ENCODE results near the gene MANBA. TPM values are rescaled to one million over a fixed set of nuclear protein-coding genes. Genes with fewer than 3 reads are reported as not detected.

The MANBA gene
- polyA plus RNA-seq, 3 donors: 80.8 to 94.4 (median 88.7) TPM

- Mint-ChIP-seq H3K9me3 (peaks cover 0 to 3% (median 0%) of the 10 kb centered on the region in 7 donors), H3K4me3 (no peak overlapping the region), H3K27me3 (ENCODE audit: low read depth in 3 of 3) (peaks cover 0 to 3% (median 2%) of the 10 kb centered on the region in 3 donors), H3K4me1 (no peaks in the 10 kb centered on the region), H3K27ac (peak overlapping the region in 1 of 7 donors; percentile 77), H3K36me3 (no peaks in the 10 kb centered on the region)
- no peak overlapping the region for H3K4me2 ChIP-seq (replicated peaks; ENCODE audit: extremely low read depth, low read length, poor library complexity, severe bottlenecking)
- no CpG with 5 or more reads among the region's 4 CpGs for WGBS (ENCODE audit: insufficient coverage)
- no peaks in the 10 kb centered on the region for H3K9me3 ChIP-seq (replicated peaks in 1 of 2; ENCODE audit: control insufficient read depth in 1 of 2, insufficient read depth in 1 of 2, low read length in 2 of 2)
- H3K79me2 ChIP-seq (ENCODE audit: insufficient read depth, low read length): no peaks in the 10 kb centered on the region
- H3K27ac ChIP-seq (ENCODE audit: low read depth in 1 of 2, low read length in 2 of 2): no peak overlapping the region
- H3K36me3 ChIP-seq (replicated peaks in 1 of 2; ENCODE audit: control insufficient read depth in 1 of 2, insufficient read depth in 2 of 2, low read length in 2 of 2): no peaks in the 10 kb centered on the region
- no peak for TF ChIP-seq CTCF (IDR thresholded peaks at IDR 0.05)
- no peak overlapping the region for H3K9ac ChIP-seq (ENCODE audit: insufficient read depth, low read length, poor library complexity, severe bottlenecking)
- H3K27me3 ChIP-seq (ENCODE audit: control insufficient read depth in 2 of 2, insufficient read depth in 2 of 2, low read length in 2 of 2): no peaks in the 10 kb centered on the region
- H2AFZ ChIP-seq (ENCODE audit: insufficient read depth, low read depth, low read length, poor library complexity, severe bottlenecking): no peak overlapping the region
- H3K4me1 ChIP-seq (ENCODE audit: control insufficient read depth in 1 of 2, insufficient read depth in 2 of 2, low read length in 2 of 2): no peaks in the 10 kb centered on the region
- H4K20me1 ChIP-seq (ENCODE audit: insufficient read depth, low read length): no peaks in the 10 kb centered on the region
- DNase-seq: peak in 1 of 3 donors; percentile 55
- intact Hi-C loops (cut with micrococcal nuclease): no loop called here
- no peak overlapping the region for H3K4me3 ChIP-seq (replicated peaks in 1 of 3; ENCODE audit: low read depth in 2 of 3, low read length in 3 of 3)
Observed at GRCh38 chr4:102772738-102773340, 12.1 kb upstream of the MANBA start.

GRCh38 chr4:102764901-102765300 is 4.1 kb upstream of the MANBA start:
- intact Hi-C loops (cut with micrococcal nuclease): loop anchor here in 1 of 2 donors (5.0 kb wide), 2 partner anchors 38 to 62 kb away; partner anchors contain the start of gene UBE2D3
- no peak overlapping the region for H3K27ac ChIP-seq (ENCODE audit: low read depth in 1 of 2, low read length in 2 of 2)
- WGBS (ENCODE audit: insufficient coverage): no CpG with 5 or more reads among the region's 3 CpGs
- H3K4me2 ChIP-seq (replicated peaks; ENCODE audit: extremely low read depth, low read length, poor library complexity, severe bottlenecking): no peak overlapping the region
- H3K4me1 ChIP-seq (ENCODE audit: control insufficient read depth in 1 of 2, insufficient read depth in 2 of 2, low read length in 2 of 2): peaks cover 6 to 11% of the 10 kb centered on the region in 2 donors
- no peak overlapping the region for H3K9ac ChIP-seq (ENCODE audit: insufficient read depth, low read length, poor library complexity, severe bottlenecking)
- no peak for TF ChIP-seq CTCF (IDR thresholded peaks at IDR 0.05)
- no peak overlapping the region for H3K4me3 ChIP-seq (replicated peaks in 1 of 3; ENCODE audit: low read depth in 2 of 3, low read length in 3 of 3)
- DNase-seq: no peak
- H3K79me2 ChIP-seq (ENCODE audit: insufficient read depth, low read length): peaks cover 3% of the 10 kb centered on the region
- Mint-ChIP-seq H3K4me3 (no peak overlapping the region), H3K36me3 (no peaks in the 10 kb centered on the region), H3K4me1 (peaks cover 10% of the 10 kb centered on the region), H3K9me3 (peaks cover 0 to 2% (median 0%) of the 10 kb centered on the region in 7 donors), H3K27ac (no peak overlapping the region), H3K27me3 (ENCODE audit: low read depth in 3 of 3) (peaks cover 0 to 5% (median 4%) of the 10 kb centered on the region in 3 donors)
- no peaks in the 10 kb centered on the region for H3K27me3 ChIP-seq (ENCODE audit: control insufficient read depth in 2 of 2, insufficient read depth in 2 of 2, low read length in 2 of 2)
- H4K20me1 ChIP-seq (ENCODE audit: insufficient read depth, low read length): no peaks in the 10 kb centered on the region
- no peaks in the 10 kb centered on the region for H3K36me3 ChIP-seq (replicated peaks in 1 of 2; ENCODE audit: control insufficient read depth in 1 of 2, insufficient read depth in 2 of 2, low read length in 2 of 2)
- no peaks in the 10 kb centered on the region for H3K9me3 ChIP-seq (replicated peaks in 1 of 2; ENCODE audit: control insufficient read depth in 1 of 2, insufficient read depth in 1 of 2, low read length in 2 of 2)
- H2AFZ ChIP-seq (ENCODE audit: insufficient read depth, low read depth, low read length, poor library complexity, severe bottlenecking): no peak overlapping the region
